GM13976 (cell line): ENCODE results near the gene ZBTB17.
"Not testable (repeated sequence)": the region's sequence is repeated elsewhere in the genome, so short reads cannot be mapped to it uniquely, and the experiment has no call there.

ENCODE experiments used
- DNase-seq: peaks from one replicate; pipeline ENCODE4 v3.0.0; 2012; ENCODE audit warnings: low spot score
- in situ Hi-C: fragments of 300-500 bp; cut with MboI; formaldehyde crosslinking; loops from one replicate; pipeline ENCODE4 v1.12.0; 2022; ENCODE audit warnings: low sequenced_read_pairs, mixed read lengths, inconsistent platforms; ENCODE audit not compliant: unreplicated experiment
- TF ChIP-seq, protein P1 (sequence below): IDR thresholded peaks from 2 replicates; pipeline ENCODE4 v1.5.1; 2012; ENCODE audit warnings: borderline replicate concordance, mild to moderate bottlenecking; ENCODE audit not compliant: insufficient read depth; ENCODE audit errors: extremely low read depth, missing control alignments, control extremely low read depth

ZBTB17 gene

DNA sequence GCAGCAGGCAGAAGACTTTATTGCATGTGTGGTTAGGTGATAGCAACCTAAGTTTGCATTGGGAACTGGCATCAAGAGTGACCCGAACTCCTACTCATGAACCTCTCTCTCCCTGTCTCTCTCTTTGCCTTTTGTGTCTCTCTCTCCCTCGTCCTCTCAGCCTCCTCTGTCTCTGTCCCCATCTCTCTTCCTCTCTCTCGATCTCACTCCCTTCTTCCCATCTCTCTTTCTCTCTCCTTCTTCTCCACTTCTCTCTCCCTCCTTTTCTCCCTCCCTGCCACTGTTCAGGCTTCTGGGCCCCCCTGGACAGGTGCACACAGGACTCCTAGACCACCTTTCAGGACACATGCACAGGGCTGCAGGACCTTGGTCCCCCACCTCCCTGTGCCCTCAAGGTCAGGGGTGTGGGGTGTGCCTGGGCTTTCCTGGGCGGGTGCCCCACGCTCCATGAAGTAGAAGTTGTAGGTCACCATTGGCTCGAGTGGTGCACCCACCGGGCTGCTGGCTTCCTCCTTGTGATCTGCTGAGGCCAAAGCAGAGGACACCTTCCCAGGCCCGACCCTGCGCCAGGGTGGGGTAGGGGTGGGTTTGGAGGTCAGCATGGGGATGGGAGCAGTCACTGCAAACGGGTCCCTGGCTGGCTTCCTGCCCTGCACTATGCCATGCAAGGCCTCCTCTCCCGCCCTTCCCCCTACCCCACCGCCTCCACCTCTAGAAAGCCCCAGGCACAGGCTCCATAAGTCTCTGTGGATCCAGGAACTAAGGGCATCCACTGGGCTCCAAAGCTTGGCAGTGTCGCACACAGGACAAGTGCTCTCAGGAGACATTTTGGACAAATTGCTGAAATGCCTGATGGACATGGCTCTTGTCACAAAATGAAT, 13.2 kb upstream of the ZBTB17 start:
- in situ Hi-C loops, result loop anchor here (25.0 kb wide), 1 partner anchor 177 kb away; the partner anchor contains the start of gene UQCRHL
- DNase-seq, result no peak
- TF ChIP-seq, protein P1, sequence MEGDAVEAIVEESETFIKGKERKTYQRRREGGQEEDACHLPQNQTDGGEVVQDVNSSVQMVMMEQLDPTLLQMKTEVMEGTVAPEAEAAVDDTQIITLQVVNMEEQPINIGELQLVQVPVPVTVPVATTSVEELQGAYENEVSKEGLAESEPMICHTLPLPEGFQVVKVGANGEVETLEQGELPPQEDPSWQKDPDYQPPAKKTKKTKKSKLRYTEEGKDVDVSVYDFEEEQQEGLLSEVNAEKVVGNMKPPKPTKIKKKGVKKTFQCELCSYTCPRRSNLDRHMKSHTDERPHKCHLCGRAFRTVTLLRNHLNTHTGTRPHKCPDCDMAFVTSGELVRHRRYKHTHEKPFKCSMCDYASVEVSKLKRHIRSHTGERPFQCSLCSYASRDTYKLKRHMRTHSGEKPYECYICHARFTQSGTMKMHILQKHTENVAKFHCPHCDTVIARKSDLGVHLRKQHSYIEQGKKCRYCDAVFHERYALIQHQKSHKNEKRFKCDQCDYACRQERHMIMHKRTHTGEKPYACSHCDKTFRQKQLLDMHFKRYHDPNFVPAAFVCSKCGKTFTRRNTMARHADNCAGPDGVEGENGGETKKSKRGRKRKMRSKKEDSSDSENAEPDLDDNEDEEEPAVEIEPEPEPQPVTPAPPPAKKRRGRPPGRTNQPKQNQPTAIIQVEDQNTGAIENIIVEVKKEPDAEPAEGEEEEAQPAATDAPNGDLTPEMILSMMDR, result no peak

DNA sequence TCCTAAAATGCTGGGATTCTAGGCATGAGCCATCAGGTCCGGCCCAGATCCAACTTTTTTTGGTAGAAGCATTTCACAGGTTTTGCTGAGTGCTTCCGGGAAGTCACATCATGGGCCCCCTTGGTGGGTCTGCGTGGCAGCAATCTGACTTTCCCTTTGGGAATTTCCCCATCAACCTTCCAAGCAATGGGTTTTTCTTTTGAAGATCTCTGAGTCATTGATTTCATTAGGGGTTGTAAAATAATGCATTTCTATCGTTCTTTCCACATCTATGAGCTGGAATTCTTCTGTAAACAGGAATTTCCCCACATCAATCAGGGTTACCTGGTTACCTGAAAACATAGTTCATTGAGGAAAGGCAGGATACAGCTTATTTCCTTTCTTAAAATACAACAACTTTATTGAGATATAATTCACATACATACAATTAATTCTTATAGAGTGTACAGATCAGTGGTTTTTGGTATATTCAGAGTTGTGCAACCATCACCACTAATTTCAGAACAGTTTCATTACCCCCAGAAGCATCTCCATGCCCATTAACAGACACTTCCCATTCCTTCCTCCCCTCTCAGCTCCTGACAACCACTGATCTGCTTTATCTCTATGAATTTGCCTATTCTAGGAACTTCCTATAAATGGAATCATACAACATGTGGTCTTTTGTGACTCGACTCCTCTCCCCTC, 9.9 kb upstream of the ZBTB17 start:
- TF ChIP-seq, protein P1, result no peak
- in situ Hi-C loops, result loop anchor here (25.0 kb wide), 1 partner anchor 173 kb away; the partner anchor contains the start of gene UQCRHL
- DNase-seq, result no peak

DNA sequence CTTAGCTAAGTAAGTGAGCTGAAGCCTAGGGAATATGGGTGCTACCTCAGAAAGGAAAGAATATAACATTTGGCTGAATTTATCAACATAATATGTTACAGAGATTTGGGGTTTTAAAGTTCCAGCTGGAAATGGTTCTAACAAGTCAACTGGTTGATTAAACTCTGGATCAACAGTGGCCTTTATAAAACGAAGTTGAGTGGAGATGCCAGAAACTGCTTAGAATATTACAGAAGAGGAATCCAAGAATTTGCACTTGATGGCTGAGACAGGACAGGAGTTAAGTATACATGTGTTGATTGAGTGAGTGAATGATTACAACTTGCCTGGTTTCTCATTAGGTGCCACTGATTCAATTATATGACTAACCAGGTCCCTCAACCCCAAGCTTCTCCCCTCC, 7.4 kb upstream of the ZBTB17 start:
- TF ChIP-seq, protein P1, result no peak
- in situ Hi-C loops, result loop anchor here (25.0 kb wide), 1 partner anchor 171 kb away; the partner anchor contains the start of gene UQCRHL
- DNase-seq, result no peak

GRCh38 chr1:15981679-15982078, 5.8 kb upstream of the ZBTB17 start:
- DNase-seq, result no peak
- in situ Hi-C loops, result loop anchor here (25.0 kb wide), 1 partner anchor 169 kb away; the partner anchor contains the start of gene UQCRHL
- TF ChIP-seq, protein P1, result no peak

GRCh38 chr1:15977947-15978346, 2.0 kb upstream of the ZBTB17 start:
- not testable (repeated sequence) for DNase-seq
- in situ Hi-C loops, result loop anchor here (25.0 kb wide), 1 partner anchor 166 kb away; the partner anchor contains the start of gene UQCRHL

- TF ChIP-seq, protein P1, result peak; percentile 35
- DNase-seq, result peak; percentile 84
- in situ Hi-C loops, result loop anchor here (25.0 kb wide), 1 partner anchor 163 kb away; the partner anchor contains the start of gene UQCRHL
Measured at GRCh38 chr1:15975358-15975804, 520 bp downstream of the ZBTB17 start.
